GM19035 (cell line): ENCODE measurements around the gene SRSF5.
"Not testable (repeated sequence)": the region's sequence is repeated elsewhere in the genome, so short reads cannot be mapped to it uniquely, and the experiment has no call there.

ENCODE experiments used
- ATAC-seq: cut with Tn5 transposase; IDR thresholded peaks from one replicate; pipeline ENCODE4 v1.9.1; 2021; ENCODE audit not compliant: unreplicated experiment

The SRSF5 gene

DNA sequence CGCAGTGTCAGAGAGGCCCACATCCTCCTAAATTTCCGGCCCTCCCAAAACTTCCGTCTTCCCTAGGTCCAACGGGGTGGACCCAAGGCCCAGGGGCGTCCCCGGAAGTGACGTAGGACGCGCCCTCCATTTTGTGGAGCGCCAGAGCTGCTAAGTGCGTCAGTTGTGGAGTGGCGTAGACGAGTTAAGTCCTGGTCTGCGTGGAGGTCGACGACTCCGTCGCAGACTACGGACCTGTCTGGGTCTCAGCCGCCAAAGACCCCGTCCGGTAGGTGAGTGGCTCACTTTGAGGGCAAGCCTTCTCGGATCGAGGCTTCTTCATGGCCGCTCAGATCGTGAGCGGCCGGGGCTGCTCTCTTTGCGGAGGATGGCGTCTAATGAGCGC lies at the start of gene SRSF5:
SRSF5 (plus strand) TSS at position 159 of the 385 bp plus-strand sequence. CDS start 1,015 bp downstream, outside the sequence.
- peak; percentile 73 for ATAC-seq

DNA sequence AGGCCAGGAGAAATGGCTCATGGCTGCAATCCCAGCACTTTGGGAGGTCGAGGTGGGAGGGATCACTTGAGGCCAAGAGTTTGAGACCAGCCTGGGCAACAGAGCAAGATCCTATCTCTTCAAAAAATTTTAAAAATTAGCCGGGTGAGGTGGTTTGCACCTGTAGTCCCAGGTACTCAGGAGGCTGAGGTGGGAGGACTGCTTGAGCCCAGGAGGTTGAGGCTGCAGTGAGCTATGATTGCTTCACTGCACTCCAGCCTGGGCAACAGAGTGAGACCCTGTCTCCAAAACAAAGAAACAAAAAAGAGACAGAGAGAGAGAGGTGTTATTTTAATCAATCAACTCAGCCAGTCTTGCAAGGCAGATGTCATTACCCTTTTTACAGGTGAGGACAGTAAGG lies 48.3 kb upstream of the SRSF5 start:
- ATAC-seq, result not testable (repeated sequence)

DNA sequence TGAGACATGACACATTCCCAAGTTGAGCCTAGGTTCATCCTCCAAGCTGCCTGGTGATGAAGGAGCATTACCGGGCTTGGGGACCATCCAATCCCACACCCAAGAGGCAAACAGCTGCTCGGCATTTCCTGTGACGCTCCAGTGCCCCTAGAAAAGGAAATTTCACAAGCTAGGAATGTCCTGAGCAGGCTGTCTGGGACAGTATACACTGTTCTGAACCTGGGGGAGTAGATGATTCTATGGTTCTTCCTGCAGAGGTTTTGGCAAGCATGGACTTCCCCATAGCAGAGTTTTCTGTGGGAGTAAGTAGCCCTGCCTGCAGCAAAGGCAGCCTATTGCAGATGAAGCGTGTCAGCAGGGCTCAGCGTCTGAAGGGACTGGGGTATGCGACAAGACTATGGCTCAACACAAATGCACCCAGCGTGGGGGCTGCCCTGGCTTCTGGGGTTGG lies 47.4 kb upstream of the SRSF5 start:
- no peak for ATAC-seq

DNA sequence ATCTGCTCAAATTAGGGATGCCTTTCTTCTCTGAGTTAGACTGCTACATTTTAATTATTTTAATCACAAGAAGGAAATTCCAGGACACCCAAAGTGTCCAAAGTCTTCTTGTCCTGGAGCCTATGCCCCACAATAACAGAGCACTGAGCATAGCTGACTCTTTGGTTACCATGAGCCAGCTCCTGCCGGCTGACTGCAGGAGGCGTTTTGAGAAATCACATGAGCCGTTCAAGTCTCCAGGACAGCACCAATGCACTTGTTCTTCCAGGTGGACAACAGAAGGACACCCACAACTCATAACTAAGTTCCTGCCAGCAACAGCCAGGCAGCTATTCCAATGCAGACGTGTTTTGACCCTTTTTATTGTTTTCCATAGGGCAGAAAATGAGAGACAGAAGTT lies 46.0 kb upstream of the SRSF5 start:
- no peak for ATAC-seq

DNA sequence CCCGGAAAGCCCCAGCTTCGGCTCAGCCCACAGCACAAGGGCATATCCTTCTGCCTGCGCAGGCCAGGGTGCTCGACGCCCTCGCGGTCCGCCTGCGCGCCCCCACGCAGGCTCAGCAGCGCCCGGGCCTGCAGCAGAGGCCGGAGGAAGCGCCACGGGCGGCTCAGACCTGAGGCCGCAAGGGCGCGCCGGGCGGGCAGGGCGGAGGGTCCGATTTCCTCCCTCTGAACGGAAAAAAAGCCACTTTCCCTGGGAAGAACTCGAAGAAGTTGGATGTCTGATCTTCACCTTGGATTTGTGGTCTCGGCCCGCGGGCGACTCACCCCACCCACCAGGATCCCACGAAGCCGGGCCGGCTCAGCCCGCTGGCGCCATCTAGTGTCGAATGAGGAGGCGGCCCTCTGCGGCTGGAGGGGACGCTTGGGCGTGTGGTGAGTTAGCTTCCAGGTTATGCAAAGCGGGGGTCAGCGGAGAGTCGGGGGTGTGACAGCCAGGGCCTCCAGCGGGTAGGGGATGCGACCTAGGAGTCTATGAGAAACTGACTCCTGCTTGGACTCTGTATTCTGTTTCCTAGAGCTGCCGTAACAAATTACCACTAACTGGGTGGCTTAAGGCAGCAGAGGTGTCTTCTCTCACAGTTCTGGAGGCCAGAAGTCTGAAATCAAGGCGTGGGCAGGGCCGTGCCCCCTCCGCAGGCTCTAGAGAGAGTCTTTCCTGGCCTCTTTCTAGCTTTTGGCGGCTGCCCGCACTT lies 40.0 kb upstream of the SRSF5 start:
- ATAC-seq, result peak; percentile 88

DNA sequence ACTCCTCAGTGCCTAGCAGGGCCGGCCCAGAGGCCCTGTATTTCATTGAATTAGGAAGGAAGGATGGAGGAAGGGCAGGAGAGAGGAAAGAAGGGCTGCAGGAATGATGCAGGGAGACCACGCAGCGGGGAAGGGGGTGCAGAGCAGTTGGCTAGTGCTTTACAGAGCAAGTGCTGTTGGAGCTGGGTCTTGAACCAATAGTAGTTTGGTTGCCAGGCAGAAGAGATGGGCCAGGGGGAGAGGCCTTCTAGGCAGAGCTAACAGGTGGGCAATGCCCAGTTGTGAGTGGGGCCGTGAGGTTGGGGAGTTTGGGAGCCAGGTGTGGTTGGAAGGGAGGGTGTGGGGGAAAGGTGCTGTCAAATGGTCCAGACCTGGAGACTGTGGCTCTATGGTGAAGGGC lies 39.1 kb upstream of the SRSF5 start:
- no peak for ATAC-seq

DNA sequence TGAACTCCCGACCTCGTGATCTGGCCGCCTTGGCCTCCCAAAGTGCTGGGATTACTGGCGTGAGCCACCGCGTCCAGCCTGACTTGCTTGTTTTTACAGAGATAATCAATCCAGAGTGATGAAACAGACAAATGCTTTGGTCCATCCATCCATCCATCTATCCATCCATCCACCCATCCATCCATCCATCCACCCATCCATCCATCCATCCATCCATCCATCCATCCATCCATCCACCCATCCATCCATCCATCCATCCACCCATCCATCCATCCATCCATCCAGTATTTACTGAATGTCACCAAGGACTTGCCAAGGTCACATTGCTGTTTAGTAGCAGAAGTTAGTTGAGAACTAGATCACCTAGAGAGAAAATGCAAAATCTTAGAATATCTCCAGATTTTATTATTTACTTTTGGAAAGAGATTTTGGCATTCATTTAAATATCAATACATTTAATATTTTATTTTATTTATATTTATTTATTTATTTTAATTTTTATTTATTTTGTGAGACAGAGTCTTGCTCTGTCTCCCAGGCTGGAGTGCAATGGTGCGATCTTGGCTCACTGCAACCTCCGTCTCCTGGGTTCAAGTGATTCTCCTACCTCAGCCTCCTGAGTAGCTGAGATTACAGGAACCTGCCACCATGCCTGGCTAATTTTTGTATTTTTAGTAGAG lies 34.9 kb upstream of the SRSF5 start:
- not testable (repeated sequence) for ATAC-seq

DNA sequence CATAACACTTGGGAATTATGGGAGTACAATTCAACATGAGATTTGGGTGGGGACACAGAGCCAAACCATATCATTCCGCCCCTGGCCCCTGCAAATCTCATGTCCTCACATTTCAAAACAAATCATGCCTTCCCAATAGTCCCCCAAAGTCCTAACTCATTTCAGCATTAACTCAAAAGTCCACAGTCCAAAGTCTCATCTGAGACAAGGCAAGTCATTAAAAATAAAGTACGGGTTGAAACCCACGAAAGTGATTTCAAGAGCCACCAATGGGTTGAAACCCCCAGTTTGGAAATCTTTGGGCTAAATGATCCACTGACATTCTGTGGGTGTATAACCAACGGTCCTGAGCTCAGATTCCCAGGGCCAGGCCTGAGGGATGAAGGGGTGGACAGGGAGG lies 30.5 kb upstream of the SRSF5 start:
- not testable (repeated sequence) for ATAC-seq

DNA sequence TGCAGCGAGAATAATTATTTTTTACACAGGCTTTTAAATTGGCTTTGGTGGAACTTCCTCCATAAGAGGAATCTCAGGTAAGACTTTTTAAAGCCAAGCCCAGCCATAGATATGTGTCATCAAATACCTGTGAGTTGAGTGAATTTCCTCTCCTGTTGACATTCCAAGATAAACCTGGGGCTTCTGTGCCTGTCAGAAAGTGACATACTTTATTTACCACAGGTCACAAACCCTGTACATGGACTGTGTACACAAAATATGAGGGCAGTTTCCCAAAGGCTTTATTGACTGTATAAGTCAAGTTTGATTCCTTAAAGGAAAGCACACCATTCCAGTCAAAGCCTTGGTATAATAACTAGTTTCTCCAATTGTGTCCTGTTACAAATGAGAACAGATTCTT lies 25.9 kb upstream of the SRSF5 start:
- no peak for ATAC-seq

DNA sequence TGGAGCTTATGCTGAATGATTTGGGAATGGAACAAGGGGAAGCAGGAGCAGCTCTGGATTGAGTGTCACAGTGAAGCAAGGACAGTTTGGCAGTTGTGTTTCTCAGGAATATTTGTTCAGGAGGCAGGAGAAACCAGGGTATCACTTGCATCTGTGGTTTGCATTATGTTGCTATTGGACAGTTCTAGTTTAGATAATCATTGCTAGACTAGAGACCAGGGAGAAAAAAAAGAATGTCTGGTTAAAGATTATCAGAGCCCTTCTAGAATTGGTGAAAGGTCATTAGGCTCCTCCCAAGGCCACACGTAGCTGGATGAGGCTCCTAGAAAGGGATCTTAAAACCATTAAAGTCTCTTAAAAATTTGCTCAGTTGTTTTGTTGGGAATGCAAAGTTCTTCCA lies 17.0 kb upstream of the SRSF5 start:
- no peak for ATAC-seq

DNA sequence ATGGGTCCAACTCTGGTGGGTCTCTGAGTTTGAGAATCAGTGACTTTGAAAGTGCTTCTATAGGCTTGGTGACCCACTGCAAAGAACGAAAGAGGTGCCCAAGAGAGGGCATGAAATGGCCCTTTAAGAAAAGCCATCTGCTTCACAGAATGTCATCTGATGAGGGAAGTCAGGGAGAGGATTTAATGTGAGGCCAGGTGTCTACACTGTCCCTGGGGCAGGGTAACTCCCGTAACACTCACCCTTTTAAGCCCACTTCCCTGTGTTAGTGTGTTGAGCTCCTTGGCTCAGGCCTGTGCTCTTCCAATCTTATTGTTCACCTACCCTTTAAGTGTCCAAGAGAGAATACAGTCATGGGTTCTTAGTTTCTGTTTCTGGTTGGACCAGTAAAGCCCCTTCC lies 16.4 kb upstream of the SRSF5 start:
- ATAC-seq, result no peak

DNA sequence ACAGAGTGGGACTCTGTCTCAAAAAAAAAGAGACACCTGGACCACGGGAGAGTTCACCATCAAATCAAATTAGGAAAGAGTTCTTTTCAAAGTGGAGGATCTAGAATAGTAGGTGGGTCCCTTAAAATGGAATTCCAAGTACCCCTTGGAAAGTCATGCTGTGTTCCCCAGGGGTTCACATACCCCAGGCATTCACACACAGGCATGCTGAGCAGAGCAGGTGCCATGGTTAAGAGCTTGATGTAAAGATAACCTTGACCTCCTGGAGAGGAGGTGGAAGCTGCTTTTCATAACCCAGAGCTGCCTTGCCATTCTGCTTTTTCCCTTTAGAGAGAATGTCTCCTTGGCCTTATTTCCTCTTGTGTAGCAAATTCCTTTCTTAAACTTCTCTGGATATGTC lies 14.2 kb upstream of the SRSF5 start:
- ATAC-seq, result no peak

DNA sequence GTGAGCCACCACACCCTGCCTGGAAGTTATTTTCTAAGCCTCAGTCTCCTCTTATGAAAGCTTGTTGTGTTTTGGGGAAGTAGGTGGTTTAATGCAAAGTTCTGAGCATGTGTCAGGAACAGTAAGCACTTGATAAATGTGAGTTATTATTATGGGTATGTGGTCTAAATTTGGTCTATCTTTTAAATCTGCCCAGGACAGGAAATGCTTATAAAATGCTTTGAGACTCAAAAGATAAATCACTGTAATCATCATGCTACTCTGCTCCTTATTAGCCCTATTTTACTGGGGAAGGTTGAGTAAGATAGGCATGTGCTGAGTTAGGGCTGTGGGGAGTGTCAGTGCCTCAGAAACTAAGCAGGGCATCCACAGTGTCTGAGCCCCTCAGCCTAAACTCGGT lies 13.1 kb upstream of the SRSF5 start:
- no peak for ATAC-seq

DNA sequence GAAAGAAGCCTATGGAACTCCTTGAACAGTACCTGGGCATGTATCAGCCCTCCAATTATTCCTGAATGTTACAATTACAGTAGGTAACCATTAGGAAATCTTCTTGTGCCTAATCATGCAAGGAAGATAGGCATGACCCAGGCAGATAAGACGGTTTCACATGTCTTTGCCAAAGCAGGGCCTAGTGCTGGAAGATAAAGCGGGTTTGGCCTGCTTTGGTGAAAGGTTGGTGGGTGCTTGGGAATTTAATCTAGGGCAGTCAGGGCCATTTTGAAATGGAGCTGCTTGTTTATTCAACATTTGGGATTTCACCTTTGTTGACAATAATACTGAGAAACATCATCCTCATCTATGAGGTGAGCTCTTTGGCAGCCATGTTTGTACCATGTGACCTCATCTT lies 12.5 kb upstream of the SRSF5 start:
- no peak for ATAC-seq

DNA sequence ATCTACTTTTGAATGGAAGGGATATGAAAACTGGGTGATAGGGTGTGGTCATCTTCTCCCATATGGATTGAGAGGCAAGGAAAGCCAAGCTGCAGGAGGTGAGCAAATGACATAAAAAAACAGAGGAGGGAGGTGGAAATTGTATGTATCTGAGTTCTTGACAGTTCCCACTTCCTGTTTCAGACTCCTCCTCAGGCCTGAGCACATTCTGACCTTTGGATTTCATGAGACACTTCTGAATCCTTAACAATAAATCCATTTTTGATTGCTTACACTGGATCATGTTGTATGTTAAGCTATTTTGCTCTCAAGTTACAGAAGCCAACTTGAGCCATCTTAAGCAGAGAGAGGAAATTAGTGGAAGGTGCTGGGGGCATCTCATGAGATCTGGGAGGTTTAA lies 11.6 kb upstream of the SRSF5 start:
- no peak for ATAC-seq

DNA sequence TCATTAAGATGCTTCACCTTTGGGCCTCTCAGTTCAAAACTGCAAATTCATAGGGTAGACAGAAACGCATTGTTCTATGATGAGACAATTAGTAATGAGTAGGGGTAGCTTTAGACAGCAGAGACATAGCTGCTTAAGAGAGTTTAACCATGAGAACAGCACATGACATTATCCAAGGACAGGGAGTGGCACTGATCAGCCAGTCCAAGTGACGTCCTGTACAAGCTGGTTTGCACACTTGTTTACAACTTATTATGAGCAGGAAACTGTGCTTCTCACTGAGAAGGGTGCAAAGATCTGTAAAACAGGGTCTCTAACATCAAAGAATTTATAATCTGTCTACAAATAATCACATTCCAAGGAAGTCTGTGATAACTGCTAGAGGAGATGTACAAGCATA lies 11.2 kb upstream of the SRSF5 start:
- no peak for ATAC-seq

DNA sequence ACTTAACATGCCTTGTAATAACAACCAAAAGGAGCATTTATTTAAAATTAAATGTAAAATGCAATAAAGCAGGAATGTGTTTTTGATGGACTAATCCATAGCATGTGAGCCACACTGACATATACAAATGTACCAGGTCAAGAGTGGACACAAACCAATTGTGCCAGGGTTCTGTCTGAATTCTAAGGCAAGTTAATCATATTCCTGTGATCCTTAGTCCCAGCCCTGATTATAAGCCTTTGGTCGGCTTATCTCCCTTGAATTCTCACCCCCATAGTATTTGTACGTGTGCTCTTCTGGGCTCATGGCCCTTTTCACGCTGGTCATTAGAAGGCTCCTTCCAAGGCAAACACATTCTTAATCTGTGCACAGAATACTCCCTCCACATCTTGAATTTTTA lies 10.6 kb upstream of the SRSF5 start:
- ATAC-seq, result no peak

DNA sequence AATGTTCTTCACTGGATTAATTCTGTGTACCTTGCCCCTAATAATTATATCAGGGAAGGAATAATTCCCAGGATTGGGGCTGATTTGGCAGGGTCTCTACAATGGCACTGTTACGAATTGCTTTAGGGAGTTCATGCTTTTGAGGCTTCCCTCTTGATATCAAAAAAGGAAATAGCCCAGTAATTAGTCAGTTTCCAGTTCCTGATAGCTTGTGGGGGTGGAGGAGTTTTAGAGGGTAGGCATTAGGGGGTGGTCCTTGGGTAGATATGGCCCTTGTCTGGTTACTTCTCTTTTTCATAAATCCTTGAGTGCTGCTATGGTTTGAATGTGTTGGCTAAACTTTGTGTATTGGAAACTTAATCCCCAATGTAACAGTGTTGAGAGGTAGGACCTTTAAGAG lies 6.1 kb upstream of the SRSF5 start:
- ATAC-seq, result no peak

DNA sequence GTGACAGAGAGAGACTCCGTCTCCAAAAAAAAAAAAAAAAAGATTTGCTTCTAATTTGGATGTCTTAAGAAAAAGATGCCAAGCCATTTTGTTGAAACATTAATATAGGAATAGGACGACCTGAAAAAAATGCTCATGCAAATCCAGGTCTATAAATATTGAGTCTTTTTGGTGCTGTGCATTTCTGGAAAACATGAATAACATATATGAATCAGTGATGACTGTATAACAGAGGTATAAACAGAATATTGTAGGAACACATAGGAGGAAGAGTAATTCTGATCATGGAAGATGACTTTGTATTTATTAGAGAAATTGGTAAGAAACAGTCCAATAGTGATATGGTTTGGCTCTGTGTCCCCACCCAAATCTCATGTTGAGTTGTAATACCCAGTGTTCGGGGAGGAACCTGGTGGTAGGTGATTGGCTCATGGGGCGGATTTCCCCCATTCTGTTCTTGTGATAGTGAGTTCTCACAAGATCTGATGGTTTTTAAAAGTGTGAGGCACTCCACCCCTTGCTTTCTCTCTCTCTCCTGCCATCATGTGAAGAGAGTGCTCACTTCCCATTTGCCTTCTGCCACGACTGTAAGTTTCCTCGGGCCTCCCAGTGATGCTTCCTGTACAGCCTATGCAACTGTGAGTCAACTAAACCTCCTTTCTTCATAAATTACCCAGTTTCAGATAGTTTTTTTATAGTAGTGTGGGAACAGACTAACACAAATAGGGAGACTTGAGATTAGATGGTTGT lies 3.0 kb upstream of the SRSF5 start:
- no peak for ATAC-seq

DNA sequence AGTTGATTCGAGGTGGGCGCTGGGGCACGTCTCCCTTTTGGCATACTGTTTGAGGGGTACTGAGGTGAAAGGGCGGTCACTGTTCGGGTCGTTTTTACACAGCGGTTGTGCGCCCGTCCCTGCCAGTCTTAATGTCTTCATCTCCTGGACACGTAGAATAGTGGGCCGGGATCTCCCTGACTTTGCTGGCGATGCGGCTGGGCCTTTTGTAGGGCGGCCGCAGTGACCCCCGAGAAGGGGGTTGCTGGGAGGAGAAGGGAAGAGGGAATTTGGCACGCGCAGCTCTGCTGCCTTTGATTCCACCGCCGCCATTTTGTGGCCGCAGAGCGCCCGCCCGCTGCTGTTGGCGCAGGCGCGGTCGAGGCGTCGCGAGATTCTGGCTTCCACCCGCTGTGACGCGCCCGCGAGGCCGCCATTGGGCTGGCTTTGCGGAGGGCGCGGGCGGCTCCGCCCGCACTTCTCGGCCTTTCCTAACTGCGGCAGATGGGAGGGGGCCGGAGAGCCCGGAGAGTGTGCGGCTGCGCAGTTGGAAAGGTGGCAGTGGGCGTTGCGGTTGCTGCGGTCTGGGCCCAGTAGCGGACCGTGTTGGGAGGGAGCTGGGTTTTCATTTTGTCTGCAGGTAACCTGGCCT lies 542 bp downstream of the SRSF5 start:
- peak; percentile 77 for ATAC-seq

DNA sequence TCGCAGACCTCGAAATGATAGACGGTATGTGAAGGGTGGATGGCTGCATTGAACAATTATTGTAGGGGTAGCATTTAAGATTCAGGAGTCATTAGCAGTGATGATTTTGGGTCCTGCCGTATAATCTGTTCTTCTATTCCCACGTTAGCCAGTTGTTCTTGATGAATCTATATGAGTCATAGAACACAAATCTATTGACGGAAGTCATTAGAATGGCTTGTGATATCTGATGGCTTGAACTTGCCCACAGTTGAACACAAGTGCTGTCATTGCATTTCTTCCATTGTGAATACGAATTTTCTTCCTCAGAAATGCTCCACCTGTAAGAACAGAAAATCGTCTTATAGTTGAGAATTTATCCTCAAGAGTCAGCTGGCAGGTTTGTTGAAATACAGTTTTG lies 1.9 kb downstream of the SRSF5 start:
- no peak for ATAC-seq

DNA sequence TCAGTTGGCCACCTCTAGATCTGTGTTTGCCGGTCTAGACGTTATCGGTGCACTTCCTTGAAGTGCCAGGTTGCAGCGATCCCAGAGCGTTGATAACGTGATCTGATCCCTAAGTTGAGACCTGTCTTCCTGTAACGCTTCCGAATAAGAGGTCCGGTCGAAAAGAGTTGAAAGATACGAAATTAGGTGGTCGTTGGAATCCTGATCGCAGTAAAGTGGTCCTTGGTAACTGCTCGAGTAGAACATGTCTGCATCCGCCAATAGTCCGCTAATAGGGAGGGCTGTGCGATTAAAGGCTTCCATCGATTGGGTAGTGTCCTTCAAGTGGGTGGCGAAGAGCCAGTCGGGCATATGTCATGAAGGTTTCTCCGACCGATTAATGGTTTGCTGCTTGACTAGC lies 2.7 kb downstream of the SRSF5 start:
- ATAC-seq, result no peak
